ENCODE data around the gene RPL41. TPM values are rescaled to one million over a fixed set of nuclear protein-coding genes. Genes with fewer than 3 reads are reported as not detected.

The RPL41 gene
- total and polyA plus RNA-seq, 9 of the 15 experiments (the other 6 are each of a cell fraction or from before 2014, with no cell fraction given) = 3,403 to 11,276 (median 5,604) TPM

DNA sequence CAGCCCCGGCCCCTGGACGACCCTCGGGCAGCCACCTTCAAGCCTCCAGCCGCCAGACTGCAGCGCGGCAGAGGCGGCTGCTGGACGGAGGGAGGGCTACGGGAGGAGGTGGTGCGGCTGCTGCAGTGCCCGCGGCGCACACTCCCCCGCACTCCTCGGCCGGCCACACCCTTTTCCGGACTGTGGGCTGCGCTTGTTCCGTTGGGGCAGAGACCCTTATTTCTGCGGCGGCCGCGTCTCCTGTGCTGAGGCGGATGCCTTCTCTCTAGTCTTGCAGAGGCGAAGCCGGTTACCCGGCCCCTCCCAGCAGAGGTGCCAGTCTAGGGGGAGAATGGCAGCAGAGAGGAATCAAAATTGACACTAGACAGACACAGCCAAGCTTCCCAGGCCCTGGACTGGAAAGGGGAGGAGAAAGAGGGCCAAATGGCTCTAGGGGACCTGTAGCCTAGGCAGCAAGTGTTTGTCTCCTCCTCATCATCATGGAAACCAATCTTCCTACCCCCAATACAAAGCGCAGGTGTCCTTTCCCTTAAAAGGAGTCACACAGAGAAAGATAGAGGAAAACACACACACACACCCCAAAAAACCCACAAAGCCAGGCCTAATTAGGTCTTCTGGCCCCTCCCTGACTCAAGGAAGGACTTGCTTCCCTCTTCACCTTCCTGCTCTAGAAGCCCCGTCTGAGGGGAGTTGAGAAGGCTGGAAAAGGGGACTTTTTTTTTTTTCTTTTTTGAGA, 12.9 kb downstream of the RPL41 start (continued):
- TF ChIP-seq SAP30 (IDR thresholded peaks at IDR 0.05; ENCODE audit: borderline replicate concordance, insufficient read depth, low read depth, low read length, poor library complexity, severe bottlenecking) (peak; percentile 65), SRF (CRISPR knock-in tag; IDR thresholded peaks at IDR 0.05) (peak in 1 of 2 experiments; percentile 50; a peak in 1 of 4 replicates), ZNF764 (CRISPR knock-in tag; IDR thresholded peaks at IDR 0.05; ENCODE audit: low read depth) (no peak), KDM5B (IDR thresholded peaks at IDR 0.05; ENCODE audit: insufficient replicate concordance, low read depth, low read length) (peak; percentile 68), NFIC (IDR thresholded peaks at IDR 0.05) (peak; percentile 27; the same call in 1 of the 2 replicates), ZNF717 (CRISPR knock-in tag; IDR thresholded peaks at IDR 0.05) (no peak), PTRF (tag; IDR thresholded peaks at IDR 0.05) (no peak), HNRNPLL (IDR thresholded peaks at IDR 0.05; ENCODE audit: low read depth, low read length, poor library complexity, severe bottlenecking) (peak; percentile 94), ZNF23 (CRISPR knock-in tag; IDR thresholded peaks at IDR 0.05) (no peak), HNRNPH1 (optimal IDR thresholded peaks at IDR 0.05; ENCODE audit: low read depth, low read length) (no peak), CCNT2 (IDR thresholded peaks at IDR 0.05; ENCODE audit: borderline replicate concordance, extremely low read depth, insufficient read length, low read depth, low read length) (peak; percentile 85), SRSF3 (IDR thresholded peaks at IDR 0.05; ENCODE audit: insufficient read depth, low read length) (no peak), SPI1 (IDR thresholded peaks at IDR 0.05; ENCODE audit: borderline replicate concordance, low read depth, low read length) (no peak), KLF1 (tag; IDR thresholded peaks at IDR 0.05) (peak; percentile 97), RAD21 (CRISPR knock-in tag; conservative IDR thresholded peaks at IDR 0.05 in 1 of 2, IDR thresholded peaks at IDR 0.05 in 1 of 2) (peak in 1 of 2 experiments; percentile 18; a peak in 2 of 4 replicates), PYGO2 (tag; IDR thresholded peaks at IDR 0.05) (no peak), NFE2 (IDR thresholded peaks at IDR 0.05; ENCODE audit: low read depth) (no peak), ZNF707 (CRISPR knock-in tag; conservative IDR thresholded peaks at IDR 0.05) (0 out of 2 replicates have a peak, but pooled peaks have one; percentile 10), ZNF778 (CRISPR knock-in tag; IDR thresholded peaks at IDR 0.05) (no peak), SMARCC2 (IDR thresholded peaks at IDR 0.05; ENCODE audit: low read depth) (peak; percentile 35; the same call in 1 of the 2 replicates), EGR1 (conservative IDR thresholded peaks at IDR 0.05) (peak; percentile 95)
- TF ChIP-seq, protein P1, sequence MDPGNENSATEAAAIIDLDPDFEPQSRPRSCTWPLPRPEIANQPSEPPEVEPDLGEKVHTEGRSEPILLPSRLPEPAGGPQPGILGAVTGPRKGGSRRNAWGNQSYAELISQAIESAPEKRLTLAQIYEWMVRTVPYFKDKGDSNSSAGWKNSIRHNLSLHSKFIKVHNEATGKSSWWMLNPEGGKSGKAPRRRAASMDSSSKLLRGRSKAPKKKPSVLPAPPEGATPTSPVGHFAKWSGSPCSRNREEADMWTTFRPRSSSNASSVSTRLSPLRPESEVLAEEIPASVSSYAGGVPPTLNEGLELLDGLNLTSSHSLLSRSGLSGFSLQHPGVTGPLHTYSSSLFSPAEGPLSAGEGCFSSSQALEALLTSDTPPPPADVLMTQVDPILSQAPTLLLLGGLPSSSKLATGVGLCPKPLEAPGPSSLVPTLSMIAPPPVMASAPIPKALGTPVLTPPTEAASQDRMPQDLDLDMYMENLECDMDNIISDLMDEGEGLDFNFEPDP (CRISPR knock-in tag; IDR thresholded peaks at IDR 0.05) = no peak
- TF ChIP-seq, protein P2, sequence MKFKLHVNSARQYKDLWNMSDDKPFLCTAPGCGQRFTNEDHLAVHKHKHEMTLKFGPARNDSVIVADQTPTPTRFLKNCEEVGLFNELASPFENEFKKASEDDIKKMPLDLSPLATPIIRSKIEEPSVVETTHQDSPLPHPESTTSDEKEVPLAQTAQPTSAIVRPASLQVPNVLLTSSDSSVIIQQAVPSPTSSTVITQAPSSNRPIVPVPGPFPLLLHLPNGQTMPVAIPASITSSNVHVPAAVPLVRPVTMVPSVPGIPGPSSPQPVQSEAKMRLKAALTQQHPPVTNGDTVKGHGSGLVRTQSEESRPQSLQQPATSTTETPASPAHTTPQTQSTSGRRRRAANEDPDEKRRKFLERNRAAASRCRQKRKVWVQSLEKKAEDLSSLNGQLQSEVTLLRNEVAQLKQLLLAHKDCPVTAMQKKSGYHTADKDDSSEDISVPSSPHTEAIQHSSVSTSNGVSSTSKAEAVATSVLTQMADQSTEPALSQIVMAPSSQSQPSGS (CRISPR knock-in tag; IDR thresholded peaks at IDR 0.05) = no peak
- TF ChIP-seq, protein P3, sequence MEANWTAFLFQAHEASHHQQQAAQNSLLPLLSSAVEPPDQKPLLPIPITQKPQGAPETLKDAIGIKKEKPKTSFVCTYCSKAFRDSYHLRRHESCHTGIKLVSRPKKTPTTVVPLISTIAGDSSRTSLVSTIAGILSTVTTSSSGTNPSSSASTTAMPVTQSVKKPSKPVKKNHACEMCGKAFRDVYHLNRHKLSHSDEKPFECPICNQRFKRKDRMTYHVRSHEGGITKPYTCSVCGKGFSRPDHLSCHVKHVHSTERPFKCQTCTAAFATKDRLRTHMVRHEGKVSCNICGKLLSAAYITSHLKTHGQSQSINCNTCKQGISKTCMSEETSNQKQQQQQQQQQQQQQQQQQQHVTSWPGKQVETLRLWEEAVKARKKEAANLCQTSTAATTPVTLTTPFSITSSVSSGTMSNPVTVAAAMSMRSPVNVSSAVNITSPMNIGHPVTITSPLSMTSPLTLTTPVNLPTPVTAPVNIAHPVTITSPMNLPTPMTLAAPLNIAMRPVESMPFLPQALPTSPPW (CRISPR knock-in tag; IDR thresholded peaks at IDR 0.05) = peak; percentile 85

All from K562 (cell line).